DMS153 treated with DMSO at 0.1 percent for 48 hours (cell line): ENCODE results near the gene RASL10B.
A peak's percentile ranks its signal among the peaks of the same experiment; 100 is the strongest.
"Not testable (repeated sequence)": the region's sequence is repeated elsewhere in the genome, so short reads cannot be mapped to it uniquely, and the experiment has no call there.

Source experiments
- DNase-seq: peaks from one replicate; lab custom pipeline; 2025; ENCODE audit not compliant: unreplicated experiment; lab: John Stamatoyannopoulos, UW

RASL10B gene

GRCh38 chr17:35740997-35741931, 9.8 kb downstream of the RASL10B start:
- DNase-seq: no peak

- DNase-seq: no peak
Measured at GRCh38 chr17:35742496-35742895, 11.1 kb downstream of the RASL10B start.

GRCh38 chr17:35742896-35743477, 11.5 kb downstream of the RASL10B start:
- no peak for DNase-seq

GRCh38 chr17:35743626-35744328, 12.3 kb downstream of the RASL10B start:
- no peak for DNase-seq

GRCh38 chr17:35744830-35745229, 13.4 kb downstream of the RASL10B start:
- no peak for DNase-seq

- DNase-seq: no peak
Measured at GRCh38 chr17:35745246-35745645, 13.8 kb downstream of the RASL10B start.

GRCh38 chr17:35745749-35746320, 14.4 kb downstream of the RASL10B start:
- DNase-seq: no peak

GRCh38 chr17:35747540-35748017, 16.1 kb downstream of the RASL10B start:
- DNase-seq: peak; percentile 46

GRCh38 chr17:35748341-35748841, 17.0 kb downstream of the RASL10B start:
- no peak for DNase-seq

- DNase-seq: no peak
Measured at GRCh38 chr17:35748979-35749378, 17.5 kb downstream of the RASL10B start.

GRCh38 chr17:35749560-35750412, 18.3 kb downstream of the RASL10B start:
- no peak for DNase-seq

GRCh38 chr17:35750526-35751395, 19.3 kb downstream of the RASL10B start:
- DNase-seq: no peak

- DNase-seq: not testable (repeated sequence)
Measured at GRCh38 chr17:35751541-35751940, 20.1 kb downstream of the RASL10B start.

- DNase-seq: peak; percentile 25
Measured at GRCh38 chr17:35752471-35752870, 21.0 kb downstream of the RASL10B start.

- DNase-seq: no peak
Measured at GRCh38 chr17:35752945-35753764, 21.7 kb downstream of the RASL10B start, which contains the start of gene GAS2L2. GAS2L2 (minus strand) TSS chr17:35753239; CDS start chr17:35752850, 389 bp downstream.

- no peak for DNase-seq
Measured at GRCh38 chr17:35757243-35757642, 25.8 kb downstream of the RASL10B start.

- no peak for DNase-seq
Measured at GRCh38 chr17:35760587-35760986, 29.1 kb downstream of the RASL10B start, which contains the start of gene C17orf50. C17orf50 (plus strand) TSS chr17:35760887; CDS start chr17:35760942, 55 bp downstream.

GRCh38 chr17:35761601-35762000, 30.2 kb downstream of the RASL10B start:
- no peak for DNase-seq
